ENCODE measurements around the gene AP1AR. TPM values are rescaled to one million over a fixed set of nuclear protein-coding genes. Genes with fewer than 3 reads are reported as not detected.
"Not testable (repeated sequence)": the region's sequence is repeated elsewhere in the genome, so short reads cannot be mapped to it uniquely, and the experiment has no call there.

The AP1AR gene
- total RNA-seq = 23.6 and 31.6 TPM in 2 replicates

DNA sequence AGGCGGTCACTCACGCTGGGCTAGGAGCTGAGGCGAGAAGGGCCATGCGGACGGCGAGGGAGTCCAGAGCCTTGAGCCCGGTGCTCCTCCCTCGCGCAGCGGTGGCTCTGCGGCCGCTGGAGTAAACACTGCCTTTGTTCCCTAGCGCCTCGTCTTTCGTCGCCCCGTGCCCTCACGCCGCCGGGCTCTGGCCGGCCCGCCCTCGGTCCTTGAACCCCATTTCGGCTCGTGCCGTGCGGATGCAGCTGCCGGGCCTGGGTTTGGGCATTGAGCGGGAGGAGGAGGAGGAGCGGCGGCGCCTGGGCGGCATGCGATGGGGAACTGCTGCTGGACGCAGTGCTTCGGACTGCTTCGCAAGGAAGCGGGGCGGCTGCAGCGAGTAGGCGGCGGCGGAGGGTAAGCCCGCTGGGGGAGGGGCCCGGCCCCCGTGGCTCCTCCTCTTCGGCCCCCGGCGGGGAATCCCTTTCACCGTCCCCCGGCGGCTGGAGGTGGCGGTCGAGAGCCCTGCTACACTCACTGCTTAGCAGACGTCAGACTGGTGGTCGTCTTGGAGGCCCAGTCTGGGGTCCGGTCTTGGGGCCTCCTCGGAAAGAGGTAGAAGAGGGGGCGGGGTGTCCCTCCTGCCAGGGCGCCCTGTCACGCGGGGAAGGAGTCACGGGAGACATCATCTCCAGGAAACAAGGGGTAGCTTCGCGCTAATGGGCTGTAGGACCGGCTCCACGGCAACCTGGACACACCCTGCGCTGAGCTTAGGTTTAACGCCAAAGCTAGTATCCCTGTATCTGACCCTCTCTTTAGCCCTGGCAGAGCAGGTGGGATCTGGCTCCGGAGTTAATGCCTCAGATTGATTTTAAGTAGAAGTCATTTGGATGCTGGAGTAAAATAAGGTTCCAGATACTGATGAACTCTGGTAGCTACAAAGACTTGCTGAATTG lies at the start of gene AP1AR:
AP1AR (plus strand) TSS at position 9 of the 935 bp plus-strand sequence; CDS start at position 314, 305 bp downstream.
- peak; percentile 47 for DNase-seq (ENCODE audit: low read depth)

- DNase-seq (ENCODE audit: low read depth) = no peak
These were observed 49.0 kb upstream of the AP1AR start for GRCh38 chr4:112182604-112183003.

- peak; percentile 38 for DNase-seq (ENCODE audit: low read depth)
These were observed 48.3 kb upstream of the AP1AR start for GRCh38 chr4:112183252-112183651.

DNA sequence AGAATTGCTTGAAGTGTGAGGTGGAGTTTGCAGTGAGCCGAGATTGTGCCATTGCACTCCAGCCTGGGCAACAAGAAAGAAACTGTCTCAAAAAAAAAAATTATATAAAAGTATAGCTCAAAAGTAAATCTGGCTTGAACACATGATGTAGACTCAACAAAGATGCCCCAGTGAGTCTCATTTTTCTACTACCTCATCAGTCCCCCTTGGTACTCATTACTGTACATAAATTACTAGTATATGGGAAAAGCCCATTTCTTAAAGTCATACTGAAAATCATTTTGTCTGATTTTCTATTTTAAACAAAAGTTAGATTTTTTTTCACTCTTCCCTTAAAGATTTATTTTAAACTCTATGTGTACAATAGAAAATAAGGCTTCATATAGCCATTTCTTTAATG lies 47.1 kb upstream of the AP1AR start:
- no peak for DNase-seq (ENCODE audit: low read depth)

GRCh38 chr4:112185334-112185733 lies 46.3 kb upstream of the AP1AR start:
- no peak for DNase-seq (ENCODE audit: low read depth)

DNA sequence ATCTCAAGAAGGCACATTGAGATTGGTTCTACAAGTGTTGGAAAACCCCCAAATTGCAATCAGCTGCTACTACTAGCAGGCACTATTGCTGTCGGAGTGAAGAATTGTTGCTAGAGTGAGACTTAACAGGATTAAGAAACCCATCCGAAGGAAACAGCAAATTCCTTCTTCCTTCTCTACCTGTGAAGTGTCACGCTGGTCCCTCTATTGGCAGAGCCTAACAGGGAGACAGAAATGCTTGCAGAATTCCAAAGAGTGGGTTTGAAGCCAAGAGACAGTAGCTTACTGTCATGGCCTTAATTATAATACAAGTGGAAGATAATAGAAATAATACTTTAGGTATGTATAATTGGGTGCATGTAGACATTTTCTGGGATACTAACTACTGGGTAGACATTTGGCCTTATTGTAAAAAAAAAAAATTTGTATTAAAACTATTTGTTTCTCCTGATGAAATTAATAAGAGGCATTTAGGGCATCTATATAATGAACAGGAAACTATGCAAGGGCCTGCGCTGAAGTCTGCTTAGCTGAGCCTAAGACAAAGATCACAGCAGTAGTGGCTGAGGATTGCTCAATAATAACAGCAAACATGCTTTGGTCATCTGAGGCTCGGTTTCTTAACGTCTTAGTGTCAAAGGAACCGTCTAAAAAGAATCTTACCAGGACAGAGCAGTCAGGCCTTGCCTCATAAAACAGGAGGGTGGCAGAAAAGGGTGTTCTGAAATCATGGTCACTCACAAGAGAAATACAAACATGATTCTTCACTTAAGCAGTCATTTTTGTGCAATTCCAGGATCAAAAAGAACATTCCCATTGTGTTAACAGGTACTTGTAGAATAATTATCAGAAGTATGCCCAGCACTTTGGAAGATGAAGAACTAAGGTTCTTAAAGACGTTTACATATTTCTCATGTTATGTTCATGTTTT lies 45.6 kb upstream of the AP1AR start:
- peak; percentile 18 for DNase-seq (ENCODE audit: low read depth)

DNA sequence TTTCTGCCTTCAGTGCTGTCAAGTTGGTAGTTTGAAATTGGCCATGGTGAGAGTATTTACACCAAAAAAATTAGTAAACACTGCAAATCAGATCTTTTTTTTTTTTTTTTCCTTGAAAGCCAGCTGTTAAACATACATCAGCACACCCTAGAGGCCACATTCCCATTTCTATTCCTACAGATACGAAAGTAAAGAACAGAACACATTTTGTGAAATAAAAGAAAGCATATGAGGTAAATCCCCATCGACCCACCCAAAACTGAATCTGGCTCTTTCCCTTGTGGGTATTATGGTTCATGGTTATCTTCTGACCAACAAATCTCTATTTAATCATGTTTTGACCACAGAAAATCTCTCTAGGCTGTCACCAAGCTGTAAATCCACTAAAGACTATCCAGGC lies 41.8 kb upstream of the AP1AR start:
- peak; percentile 17 for DNase-seq (ENCODE audit: low read depth)

DNA sequence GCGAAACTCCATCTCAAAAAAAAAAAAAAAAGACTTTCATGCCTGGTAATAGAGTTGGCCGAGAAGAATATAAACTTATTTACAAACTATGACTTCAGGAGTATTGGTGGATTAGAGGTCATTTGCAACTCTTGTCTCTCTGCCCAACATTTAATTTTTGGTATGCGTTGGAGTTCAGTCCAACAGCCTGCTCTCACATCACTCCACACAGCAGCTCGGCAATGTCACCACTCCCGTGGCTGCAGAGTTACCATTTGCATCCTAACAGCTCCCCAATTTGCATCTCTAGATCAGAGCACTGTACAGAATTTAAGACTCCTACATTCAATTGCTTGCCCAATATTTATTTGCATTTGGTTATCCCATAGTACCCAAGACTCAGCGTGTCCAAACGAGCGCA lies 40.9 kb upstream of the AP1AR start:
- no peak for DNase-seq (ENCODE audit: low read depth)

DNA sequence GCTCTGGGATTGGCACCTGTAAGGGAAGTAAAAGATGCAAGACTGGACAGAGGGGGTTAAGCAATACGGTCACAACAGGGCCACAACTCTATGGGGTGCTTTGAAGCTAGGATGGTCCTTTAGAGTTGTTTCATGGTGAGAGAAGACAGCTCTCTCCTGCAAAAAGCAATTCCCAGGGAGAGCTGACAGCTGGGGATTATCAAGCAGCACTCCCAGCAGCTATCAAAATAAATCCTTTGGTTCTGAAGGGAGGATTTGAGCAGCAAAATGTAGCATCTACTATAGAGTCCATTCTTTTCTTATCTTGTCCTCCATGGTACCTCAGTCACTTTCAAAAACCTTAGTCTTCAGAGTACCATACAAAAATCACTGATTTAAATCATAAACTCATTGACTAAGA lies 35.1 kb upstream of the AP1AR start:
- DNase-seq (ENCODE audit: low read depth) = no peak

DNA sequence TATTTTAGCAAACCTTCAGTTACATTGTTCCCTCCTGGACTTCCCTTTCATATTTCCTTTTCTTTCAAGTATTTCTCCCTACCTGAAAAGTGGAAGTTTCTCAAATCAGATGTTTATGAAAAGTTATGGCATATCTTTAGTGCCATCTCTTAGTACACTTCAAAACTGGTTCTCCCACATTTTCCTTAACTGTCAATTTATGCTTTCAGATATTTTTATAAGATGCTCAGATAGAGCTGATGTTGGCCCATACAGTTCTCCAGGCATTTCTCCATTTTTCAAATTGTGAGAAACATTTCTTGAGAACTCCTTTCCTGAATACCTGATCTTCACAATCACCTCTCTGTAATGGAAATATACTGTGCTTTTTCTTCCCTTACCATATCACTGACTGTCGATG lies 32.5 kb upstream of the AP1AR start:
- DNase-seq (ENCODE audit: low read depth) = no peak

DNA sequence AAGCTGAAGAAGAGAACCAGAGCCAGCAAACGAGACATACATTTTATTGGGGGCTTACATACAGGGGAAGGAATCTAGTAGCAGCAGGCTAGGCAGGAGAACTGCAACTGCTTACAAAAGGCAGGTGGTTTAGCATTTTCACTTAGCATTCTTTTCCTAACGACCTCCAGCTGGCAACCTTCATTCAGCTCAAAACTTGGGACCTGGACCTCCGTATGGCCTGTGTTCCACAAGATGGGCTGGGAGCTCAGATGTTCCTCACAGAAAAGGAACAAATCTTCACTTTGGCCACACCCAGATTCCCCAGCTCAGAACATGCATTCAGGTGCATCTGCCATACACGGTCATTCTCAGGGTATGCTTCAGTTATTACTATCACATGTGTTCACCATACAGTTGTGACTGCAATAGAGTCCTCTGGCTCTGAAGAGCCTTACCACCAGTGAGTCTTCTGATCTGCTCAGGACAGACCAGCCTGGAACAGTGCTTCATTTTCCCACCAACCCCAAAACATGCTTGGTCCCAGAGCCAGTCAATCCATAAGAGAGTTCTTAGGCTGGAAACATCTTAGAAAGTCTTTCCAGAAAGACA lies 29.6 kb upstream of the AP1AR start:
- no peak for DNase-seq (ENCODE audit: low read depth)

DNA sequence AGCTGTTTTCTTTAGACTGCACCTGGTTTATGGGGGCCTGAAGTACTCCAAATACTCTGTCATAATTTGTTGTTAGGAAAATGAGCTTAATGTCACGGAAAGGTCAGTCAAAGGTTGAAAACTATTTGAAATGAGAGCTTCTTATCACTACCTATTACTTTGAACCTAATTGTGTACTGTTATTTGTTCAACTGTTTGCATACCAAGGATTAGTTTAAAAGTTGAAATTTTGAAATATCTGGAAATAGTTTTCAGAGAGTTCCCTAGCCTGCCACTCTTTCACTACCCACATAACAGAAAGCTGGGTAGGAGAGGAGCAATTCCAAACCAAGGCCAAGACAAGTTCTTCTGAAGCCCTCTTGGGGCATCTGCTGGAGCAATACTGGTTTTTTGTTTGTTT lies 28.0 kb upstream of the AP1AR start:
- DNase-seq (ENCODE audit: low read depth) = no peak

GRCh38 chr4:112206431-112206830 lies 25.2 kb upstream of the AP1AR start:
- no peak for DNase-seq (ENCODE audit: low read depth)

DNA sequence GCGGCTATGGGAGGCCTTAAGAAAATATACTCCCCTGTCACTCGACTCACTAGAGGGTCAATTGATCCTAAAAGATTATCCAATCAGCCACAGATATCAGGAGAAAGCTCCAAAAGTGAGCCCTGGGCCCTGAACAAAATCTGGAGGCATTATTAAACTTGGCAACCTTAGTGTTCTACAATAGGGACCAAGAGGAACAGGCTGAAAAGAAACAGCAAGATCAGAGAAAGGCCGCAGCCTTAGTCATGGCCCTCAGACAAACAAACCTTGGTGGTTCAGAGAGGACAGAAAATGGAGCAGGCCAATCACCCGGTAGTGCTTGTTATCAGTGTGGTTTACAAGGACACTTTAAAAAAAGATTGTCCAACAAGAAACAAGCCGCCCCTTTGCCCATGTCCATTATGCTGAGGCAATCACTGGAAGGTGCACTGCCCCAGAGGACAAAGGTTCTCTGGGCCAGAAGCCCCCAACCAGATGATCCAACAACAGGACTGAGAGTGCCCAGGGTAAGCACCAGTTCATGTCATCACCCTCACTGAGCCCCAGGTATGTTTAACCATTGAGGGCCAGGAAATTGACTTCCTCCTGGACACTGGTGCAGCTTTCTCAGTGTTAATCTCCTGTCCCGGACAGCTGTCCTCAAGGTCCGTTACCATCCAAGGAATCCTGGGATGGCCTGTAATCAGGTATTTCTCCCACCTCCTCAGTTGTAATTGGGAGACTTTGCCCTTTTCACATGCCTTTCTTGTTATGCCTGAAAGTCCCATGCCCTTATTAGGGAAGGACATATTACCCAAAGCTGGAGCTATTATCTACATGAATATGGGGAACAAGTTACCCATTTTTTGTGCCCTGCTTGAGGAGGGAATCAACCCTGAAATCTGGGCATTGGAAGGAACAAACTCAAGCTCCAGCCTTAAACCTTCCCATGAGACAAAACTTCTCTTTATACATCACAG lies 23.2 kb upstream of the AP1AR start:
- DNase-seq (ENCODE audit: low read depth) = not testable (repeated sequence)

- no peak for DNase-seq (ENCODE audit: low read depth)
These were observed 20.8 kb upstream of the AP1AR start for GRCh38 chr4:112210777-112211176.

GRCh38 chr4:112213091-112213490 lies 18.5 kb upstream of the AP1AR start:
- DNase-seq (ENCODE audit: low read depth) = no peak

GRCh38 chr4:112213856-112214255 lies 17.7 kb upstream of the AP1AR start:
- no peak for DNase-seq (ENCODE audit: low read depth)

DNA sequence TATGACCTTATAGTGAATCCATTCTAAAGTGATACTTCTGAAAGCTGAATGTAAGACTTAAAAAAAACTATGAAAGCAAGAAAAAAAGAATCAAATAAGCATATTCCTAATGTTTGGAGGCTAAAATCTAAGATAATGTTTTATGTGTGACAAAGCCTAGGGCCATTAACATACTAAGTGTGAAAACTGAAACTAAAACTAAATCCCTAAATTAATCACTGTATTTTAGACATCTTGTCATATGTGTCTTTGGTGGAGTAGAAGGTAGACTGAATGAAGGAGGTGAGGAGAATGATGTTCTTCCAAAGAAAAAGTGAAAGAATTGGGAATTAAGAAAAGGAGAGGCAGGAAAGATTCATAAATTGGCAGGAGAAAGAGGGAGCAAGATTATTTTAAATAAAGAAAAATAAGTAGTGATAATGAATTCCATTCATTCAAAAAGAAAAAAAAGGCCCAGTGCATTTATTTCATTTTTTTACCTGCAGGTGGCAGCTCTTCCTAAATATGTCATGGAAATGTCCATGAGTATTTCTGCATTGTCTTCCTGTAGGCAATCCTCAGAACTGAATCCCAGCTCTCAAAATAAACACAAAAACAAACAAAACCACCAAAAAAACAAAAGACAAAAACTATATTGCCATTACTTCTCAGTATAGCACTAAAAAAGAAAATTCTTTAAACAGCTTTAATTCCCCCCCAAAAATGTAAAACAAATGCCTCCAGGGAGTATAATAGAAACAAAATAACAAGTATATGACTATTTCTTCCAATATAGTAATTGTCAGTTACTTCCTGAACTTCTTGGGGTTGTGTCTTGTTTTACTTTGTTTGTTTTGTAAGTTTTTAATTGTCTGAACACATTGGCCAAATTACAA lies 17.0 kb upstream of the AP1AR start:
- DNase-seq (ENCODE audit: low read depth) = peak; percentile 37

- no peak for DNase-seq (ENCODE audit: low read depth)
These were observed 11.7 kb upstream of the AP1AR start for GRCh38 chr4:112219826-112220366.

Measured in renal cortical epithelial cell (primary cell).